ENCODE results near the gene DLX3.

- TF ChIP-seq CTCF (conservative IDR thresholded peaks at IDR 0.05; ENCODE audit: low read depth, low read length): no peak
- no peak for TF ChIP-seq EZH2 (IDR thresholded peaks at IDR 0.05; ENCODE audit: borderline replicate concordance, low read depth, low read length, poor library complexity, severe bottlenecking)
Measured at GRCh38 chr17:50037321-50038107, 42.5 kb upstream of the DLX3 start.

Data from A673 (cell line).